OCI-LY7 (cell line): Measurements from ENCODE around the gene ABHD11.

Source experiments
- EZH2phosphoT487 ChIP-seq: fragments of 200-600 bp; sonication (generic); IDR thresholded peaks from 2 replicates; pipeline ENCODE4 v1.6.1; 2018; ENCODE audit warnings: low read depth, borderline replicate concordance, mild to moderate bottlenecking, mixed run types, antibody characterized with exemption, low read length, moderate library complexity, mixed read lengths
- TF ChIP-seq, protein P1 (sequence below): fragments of 200-600 bp; sonication (generic); conservative IDR thresholded peaks from 2 replicates; pipeline ENCODE4 v1.5.1; 2014; ENCODE audit warnings: mild to moderate bottlenecking, antibody characterized with exemption, low read length, moderate library complexity, mixed read lengths

DNA sequence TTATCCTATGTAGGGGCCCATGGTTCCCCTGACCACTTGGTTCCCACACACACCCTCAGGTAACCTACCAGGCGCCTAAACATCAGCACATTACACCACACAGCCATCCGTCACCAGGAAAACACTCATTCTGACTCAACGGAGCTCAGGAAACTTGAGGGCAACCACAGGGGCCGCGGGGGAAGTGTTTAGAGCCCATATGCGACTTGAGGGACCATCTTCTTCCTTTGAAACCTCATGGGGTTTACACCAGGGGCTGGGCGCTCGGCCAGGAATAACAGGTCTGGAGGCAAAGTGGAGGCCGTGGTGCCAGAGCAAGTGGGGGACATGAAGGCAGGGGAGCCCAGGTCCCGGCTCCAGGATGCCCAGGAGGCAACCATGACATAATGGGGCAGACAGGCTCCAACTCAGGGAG is 20.6 kb downstream of the ABHD11 start:
- TF ChIP-seq, protein P1, sequence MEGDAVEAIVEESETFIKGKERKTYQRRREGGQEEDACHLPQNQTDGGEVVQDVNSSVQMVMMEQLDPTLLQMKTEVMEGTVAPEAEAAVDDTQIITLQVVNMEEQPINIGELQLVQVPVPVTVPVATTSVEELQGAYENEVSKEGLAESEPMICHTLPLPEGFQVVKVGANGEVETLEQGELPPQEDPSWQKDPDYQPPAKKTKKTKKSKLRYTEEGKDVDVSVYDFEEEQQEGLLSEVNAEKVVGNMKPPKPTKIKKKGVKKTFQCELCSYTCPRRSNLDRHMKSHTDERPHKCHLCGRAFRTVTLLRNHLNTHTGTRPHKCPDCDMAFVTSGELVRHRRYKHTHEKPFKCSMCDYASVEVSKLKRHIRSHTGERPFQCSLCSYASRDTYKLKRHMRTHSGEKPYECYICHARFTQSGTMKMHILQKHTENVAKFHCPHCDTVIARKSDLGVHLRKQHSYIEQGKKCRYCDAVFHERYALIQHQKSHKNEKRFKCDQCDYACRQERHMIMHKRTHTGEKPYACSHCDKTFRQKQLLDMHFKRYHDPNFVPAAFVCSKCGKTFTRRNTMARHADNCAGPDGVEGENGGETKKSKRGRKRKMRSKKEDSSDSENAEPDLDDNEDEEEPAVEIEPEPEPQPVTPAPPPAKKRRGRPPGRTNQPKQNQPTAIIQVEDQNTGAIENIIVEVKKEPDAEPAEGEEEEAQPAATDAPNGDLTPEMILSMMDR: no peak
- TF ChIP-seq EZH2phosphoT487: no peak
